HTR-8/SVneo (cell line): Measurements from ENCODE around the gene SCT.

Experiments used
- DNase-seq: peaks from one replicate; pipeline ENCODE4 v3.0.0; 2011; ENCODE audit warnings: low spot score, mixed read lengths; ENCODE audit not compliant: insufficient read length
- FAIRE-seq: peaks from 2 replicates; lab custom pipeline; 2011; peaks lifted over from hg19 to GRCh38; lab: Jason Lieb, UNC

The SCT gene

DNA sequence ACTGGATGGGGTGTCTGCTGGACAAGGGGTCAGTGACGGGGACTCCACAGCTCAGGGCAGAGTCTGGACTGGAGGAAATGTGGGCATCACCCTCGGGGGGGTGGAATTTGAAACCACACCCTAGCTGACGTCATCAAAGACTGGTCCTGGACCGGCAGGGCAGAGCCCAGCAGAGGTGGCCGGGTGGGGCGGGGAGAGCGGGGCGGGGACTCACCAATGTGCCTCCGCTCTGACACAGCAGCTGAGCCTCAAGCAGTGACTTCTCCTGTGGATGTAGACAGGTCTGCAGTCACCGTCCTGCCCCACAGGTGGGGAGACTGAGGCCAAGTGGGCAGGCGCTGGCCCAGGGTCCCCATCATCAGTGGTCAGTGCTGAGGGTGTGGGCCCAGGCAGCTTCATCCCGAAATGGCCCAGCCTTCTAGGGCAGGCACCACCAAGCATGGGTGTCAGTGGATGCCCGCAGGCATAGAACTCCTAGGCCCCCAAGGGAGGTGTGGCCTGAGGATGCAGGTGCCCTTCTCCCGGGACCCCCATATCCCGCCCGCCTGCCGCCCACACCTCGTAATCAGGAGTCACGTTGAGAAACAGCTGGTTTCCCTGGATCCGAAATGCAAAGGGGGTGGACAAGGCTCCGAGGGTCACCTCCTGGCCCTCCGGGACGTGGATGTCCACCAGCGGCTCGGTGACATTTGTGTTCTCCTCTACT lies 2.8 kb downstream of the SCT start:
- DNase-seq (no peak), FAIRE-seq (no peak)

DNA sequence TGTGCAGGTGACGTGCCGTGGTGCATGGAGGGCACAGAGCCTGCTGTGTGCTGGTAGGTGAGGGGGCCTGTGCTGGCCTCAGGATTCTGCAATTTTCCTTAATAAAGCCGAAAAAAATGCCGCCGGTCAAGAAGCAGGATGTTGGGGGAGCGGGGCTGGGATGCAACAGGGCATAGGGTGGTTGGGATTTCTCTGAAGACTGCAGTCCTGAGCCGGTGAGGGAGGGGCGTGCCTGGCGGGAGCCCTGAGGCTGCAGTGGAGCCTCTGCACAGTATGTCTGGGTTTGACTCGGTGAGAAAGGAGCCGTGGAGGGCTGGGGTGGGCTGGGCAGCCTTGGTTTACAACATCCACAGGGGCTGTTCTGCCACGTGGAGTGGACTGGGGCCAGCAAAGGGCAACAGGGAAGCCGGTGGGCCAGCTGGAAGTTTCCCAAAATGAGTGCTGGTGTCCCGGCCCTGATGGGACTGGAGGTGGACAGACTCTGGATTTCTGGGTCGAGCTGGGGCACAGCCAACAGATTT lies 3.6 kb downstream of the SCT start:
- FAIRE-seq (no peak), DNase-seq (no peak)

DNA sequence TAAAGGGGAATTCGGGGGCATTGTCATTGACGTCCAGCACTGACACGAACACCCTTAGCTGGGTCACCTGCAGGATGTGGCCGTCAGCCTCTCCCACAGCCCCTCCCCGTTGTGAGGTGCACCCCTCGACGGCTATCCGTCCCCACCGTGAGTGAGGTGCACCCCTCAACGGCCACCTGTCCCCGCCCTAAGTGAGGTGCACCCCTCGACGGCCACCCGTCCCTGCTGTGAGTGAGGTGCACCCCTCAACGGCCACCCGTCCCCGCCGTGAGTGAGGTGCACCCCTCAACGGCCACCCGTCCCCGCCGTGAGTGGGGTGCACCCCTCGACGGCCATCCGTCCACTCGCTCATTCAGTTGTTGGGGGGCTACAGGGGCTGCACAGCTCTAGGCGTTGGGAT lies 5.1 kb downstream of the SCT start:
- DNase-seq, result no peak
- FAIRE-seq, result no peak

DNA sequence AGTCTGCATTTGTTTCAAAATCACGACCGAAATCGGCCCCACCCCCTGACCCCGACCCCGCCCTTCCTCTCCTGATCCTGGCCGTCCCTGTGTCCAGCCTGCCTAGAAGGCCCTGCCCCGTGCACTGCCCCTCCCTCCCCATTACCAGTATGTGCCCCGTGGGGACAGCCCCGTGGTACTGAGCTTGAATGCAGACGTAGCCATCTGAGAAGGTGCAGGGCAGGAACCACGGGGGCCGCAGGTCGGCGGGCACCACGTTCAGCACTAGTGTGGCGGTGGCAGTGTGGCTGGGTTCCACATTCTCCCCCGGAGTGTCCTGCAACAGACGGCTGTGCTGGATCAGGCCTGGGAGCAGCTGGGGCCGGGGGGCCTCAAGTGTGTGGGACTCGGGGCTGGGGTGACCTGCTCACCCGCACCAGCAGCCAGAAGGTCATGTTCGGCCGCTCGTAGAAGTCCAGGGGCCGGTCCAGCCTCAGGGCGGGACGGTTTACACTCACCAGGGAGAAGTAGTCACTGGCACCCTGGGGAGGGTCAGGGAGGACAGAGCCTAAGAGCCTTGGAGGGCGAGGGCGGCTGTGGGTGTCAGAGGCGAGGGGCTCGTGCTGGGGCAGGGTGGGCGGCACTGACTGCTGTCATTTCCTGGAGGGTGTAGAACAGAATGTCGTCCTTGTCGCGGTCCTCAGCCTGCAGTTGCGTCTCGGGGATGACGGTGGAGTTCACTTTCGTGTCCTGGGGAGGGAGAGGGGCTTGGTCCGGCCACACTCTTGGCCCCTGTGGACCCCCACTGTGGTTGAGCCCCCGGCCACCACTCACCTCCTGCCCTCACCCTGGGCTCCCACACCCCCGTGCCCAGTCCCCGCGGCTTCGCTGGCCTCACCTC lies 5.8 kb downstream of the SCT start:
- no peak for DNase-seq
- no peak for FAIRE-seq

DNA sequence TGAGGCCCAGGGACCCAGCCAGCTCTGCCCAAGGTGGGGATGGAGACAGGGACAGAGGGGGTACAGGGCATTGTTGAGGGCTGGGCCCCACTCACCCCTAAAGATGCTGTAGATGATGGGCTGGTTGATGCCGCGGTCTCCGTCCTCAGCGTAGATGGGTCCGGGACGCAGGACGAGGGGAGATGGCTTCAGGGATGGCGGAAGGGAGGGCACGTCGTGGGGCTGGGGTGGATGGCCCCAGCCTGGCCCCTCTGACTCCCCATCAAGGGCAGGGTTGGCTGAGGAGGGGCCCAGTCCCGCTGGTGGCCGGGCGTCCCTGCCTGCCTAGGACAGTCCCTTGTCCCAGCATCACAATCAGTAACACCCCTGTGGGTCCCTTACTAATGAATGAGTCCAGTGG lies 6.8 kb downstream of the SCT start:
- FAIRE-seq (no peak), DNase-seq (no peak)

DNA sequence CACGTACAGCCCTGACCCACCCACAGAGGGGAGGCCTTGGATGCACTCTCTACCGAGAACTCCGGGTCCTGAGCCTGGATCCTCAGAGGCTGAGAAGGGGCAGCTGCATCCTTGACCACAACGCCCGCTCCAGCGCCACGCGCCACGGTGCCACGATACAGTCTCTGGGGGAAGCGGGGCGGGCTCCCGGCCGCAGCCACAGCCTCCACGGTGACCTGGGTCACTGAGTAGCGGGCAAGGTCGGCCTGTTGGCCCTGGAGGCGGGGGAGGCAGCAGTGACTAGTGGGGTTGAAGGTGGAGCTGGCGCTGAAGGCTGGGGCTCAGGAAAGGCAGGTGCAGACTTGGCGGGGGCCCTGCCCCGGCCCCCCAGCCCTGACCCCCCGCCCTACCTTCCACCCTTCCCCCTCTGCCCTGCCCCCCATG lies 7.3 kb downstream of the SCT start:
- no peak for FAIRE-seq
- no peak for DNase-seq

DNA sequence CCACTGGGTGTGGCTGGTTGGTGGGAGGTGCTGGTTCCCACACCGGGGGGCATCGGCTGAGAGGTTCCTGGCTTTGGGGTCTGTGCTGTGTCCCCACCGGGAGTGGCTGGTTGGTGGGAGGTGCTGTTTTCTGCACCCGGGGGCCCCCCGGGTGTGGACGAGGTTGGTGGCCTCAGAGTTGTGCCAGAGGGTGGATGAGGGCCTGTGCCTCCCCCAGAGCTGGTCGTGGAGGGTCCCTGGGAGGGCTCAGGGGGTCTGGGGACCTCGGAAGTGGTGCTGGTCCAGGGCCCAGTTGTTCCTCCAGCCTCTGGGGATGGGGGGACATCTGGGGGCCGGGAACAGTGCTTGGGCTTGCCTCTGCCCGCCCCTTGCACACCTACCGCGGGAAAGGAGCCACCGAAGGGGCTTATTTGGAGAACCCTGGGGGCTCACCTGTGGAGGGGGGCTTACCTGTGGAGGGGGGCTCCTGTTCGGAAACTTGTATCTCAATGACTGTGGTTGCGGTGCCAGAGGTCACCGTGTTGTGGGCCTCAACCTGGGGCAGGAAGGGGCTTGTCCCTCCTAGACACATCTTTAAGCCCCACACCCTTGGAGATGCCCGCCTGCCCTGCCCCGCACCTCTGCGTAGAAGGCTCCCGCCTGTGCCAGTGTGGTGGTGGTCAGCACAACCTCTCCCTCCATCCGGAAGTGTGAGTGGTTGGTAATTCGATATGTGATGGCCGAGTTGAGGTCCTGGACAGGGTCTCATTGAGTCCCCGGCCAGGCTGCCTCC lies 7.9 kb downstream of the SCT start:
- FAIRE-seq, result no peak
- DNase-seq, result no peak

DNA sequence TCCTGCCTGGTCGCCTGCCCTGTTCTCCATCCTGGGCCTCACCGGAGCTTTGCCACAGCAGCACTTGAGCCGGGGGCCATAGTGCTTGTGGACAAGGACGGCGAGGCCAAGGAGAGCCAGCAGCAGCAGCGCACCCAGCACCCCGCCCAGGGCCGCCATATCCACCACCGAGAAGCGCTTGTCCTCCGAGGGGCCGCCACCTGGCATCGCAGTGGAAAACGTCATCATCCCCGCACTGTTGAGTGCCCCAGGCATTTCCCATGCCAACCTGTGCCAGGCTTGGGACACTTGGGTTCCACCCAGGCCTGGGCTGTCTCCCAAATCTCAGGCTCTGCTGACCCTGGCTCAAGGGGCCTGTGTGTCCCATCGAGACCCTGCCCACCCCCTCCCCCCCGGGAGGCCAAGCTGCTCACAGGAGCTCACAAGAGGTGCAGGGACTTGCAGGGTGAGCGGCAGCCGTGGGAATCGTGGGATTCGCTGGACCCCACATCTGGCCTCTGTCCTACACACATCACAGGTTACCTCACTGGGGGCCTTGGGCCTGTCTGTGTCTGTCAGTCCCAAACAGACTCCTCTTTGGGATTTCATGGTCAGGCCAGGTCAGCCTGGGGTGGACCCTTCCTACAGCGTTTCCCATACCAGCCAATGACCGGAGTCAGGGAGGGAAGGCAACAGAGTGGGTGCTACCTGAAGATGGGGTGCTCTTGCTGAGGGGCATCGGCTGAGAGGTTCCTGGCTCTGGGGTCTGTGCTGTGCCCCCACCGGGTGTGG lies 8.9 kb downstream of the SCT start:
- FAIRE-seq (no peak), DNase-seq (no peak)

DNA sequence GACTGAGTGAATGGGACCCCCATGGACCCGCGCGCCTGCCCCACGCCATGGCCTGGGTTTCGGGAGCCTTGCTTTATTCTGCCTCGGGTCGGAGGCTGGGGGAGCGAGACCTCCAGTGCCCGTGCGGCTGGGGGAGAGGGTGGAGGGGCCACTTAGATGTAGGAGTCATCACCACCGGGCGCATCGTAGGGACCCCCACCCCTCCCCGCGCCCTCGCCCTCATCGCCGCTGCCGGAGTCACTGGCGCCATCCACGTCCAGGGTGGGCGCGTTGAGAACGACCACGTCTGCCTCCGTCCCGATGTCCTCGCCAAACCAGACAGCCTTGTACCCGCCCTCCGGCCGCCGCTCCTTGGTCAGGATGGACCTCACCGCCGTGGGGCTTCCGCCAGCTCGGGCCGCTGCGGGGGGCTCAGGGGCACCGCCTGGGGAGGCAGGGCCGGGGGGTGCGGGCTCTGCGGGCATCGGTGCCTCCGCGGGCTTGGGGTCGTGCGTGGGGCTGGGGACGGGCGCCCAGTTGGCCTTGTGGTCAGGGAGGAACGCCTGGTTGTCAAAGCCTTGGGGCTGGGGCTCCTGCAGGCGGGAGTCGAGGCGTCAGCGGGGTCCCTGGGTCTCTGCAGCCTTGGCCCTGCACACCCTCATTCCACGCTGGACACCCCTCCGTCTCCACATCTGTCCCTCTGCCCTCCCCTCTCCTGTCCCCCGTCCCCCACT lies 9.6 kb downstream of the SCT start:
- DNase-seq, result no peak
- FAIRE-seq, result no peak

DNA sequence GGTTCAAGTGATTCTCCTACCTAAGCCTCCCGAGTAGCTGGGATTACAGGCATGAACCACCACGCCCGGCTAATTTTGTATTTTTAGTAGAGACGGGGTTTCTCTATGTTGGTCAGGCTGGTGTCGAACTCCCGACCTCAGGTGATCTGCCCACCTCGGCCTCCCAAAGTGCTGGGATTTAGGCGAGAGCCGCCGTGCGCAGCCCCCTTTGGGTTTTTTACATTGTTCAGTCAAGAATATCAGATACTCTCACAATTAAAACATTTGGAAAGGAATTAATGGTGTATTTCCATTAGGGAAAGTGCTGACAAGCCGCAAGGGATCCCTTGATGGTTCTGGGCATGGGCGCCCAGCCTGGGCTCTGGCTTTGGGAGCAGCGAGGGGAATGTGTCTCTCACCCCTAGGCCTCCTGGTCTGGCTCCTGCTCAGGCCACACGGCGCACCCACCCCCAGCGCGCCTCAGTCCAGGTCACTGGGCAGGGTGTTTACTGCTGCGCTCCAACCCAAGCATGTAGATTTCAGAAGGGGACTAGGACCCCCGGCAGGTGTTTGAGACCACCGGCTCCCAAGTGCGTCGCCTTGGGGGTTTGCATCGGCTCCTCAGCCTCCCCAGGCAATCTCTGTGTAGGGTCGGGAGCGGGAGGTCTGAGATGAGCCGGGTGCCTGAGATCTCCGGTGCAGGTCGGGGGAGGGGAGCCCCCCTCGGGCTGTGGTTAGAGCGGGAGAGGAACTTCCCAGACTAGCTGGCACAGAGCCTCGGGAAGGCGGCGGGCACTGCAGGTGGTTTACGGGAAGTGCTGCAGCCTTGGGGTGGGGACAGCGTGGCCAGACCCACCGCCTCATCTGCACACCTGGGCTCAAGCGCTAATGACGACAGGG lies 10.4 kb downstream of the SCT start:
- FAIRE-seq, result no peak

DNA sequence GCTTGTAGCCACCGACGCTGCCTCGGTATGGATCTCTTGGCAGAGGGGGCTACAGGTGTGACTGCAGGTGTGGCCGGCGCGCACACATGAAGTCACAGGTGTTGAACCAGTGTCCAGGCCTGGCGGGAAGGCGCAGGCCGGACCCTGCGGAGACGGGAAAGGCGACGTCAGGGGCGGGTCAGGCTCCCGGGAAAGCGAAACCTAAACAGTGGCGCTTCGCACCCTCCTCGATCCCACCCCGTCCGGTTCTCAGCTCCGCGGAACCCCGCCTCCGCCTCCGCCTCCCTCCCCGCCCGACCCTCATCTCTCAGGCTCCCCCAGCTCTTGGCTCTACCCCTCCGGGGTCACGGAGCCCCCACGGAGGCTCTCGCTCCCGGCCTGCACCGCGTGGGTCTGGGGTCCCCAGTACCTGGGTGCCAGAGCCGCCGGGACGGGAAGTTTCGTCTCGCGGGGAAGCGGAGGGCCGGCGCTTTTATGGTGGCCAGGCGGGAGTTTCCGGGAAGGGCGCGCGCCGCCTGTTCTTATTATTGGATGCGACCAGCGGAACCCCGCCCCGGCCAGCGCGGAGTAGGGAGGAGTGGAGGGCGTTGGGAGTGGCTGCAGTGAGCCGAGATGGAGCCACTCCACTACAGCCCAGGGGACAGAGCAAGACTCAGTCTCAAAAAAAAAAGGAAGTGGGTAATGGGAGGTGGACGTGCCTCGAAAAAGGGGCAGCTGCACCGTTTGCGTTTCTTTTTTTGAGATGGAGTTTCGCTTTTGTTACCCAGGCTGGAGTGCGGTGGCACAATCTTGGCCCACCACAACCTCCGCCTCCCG lies 11.3 kb downstream of the SCT start, which contains the start of gene IRF7:
IRF7 (minus strand) TSS at position 447 of the 816 bp plus-strand sequence. CDS start 586 bp downstream, outside the sequence.
- DNase-seq (peak; percentile 94), FAIRE-seq (peak; percentile 90)

More for the DNA sequence above, 10.4 kb downstream of the SCT start:
- no peak for DNase-seq

DNA sequence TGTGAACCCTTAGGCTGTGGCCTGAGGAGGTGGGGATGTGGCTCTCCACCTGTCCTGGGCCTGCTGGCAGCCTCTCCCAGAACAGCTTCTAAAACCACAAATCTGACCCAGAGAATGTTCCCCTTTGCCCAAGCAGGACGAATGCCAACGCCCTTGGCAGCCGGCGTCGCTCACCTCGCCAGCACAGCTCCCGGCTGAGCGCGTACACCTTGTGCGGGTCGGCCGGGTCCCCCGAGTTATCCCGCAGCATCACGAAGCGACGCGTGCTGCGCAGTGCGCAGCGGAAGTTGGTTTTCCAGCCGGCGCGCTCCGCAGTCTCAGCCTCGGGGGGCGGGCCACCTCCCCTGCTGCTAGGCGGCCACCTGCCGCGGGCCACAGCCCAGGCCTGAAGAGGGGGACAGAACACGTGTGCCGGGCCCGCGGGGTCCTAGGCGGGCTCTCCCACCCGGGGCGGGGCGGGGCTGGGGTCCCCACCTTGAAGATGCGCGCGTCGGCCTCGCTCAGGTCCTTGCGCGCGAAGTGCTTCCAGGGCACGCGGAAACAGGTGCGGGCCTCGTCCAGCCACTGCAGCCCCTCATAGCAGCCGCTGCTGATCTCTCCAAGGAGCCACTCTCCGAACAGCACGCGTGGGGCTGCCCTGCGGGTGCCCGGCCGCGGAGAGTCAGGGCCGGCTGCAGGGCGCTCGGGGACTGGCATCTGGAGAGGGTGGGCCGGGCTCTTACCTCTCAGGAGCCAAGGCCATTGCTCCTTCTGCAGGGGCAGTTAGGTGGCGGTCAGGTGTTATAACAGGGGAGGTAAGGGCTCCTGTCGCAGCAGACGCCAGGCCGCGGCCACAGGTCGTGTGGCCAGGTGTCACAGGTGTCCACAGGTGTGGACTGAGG lies 12.1 kb downstream of the SCT start:
- no peak for FAIRE-seq
- no peak for DNase-seq

DNA sequence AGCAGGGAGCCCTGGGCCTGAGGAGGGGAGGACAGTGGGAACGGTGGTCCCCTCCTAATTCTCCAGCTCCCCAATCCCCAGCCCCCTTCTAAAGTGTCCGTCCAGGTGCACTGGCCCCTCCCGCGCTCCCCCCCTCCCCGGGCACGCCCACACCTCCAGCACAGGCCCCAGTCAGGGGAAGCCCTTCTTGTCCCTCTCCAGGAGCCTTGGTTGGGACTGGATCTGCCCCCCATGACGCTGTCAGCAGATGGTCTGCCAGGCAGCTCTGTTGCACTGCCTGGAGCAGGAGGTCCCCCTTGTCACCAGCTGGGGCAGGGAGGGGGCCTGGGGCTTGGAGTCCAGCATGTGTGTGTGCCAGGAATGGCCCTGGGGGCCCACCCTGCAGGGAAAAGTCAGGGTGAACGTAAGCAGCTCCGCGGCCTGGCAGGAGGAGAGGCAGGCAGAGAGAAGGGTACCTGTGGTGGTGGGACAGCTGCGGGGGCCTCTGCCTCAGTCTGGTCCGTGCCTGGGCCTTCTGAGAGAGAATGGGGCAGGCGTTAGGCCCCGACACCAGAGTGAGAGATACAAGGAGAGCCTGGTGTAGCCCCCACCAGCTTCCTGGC lies 12.9 kb downstream of the SCT start:
- DNase-seq (no peak), FAIRE-seq (no peak)

DNA sequence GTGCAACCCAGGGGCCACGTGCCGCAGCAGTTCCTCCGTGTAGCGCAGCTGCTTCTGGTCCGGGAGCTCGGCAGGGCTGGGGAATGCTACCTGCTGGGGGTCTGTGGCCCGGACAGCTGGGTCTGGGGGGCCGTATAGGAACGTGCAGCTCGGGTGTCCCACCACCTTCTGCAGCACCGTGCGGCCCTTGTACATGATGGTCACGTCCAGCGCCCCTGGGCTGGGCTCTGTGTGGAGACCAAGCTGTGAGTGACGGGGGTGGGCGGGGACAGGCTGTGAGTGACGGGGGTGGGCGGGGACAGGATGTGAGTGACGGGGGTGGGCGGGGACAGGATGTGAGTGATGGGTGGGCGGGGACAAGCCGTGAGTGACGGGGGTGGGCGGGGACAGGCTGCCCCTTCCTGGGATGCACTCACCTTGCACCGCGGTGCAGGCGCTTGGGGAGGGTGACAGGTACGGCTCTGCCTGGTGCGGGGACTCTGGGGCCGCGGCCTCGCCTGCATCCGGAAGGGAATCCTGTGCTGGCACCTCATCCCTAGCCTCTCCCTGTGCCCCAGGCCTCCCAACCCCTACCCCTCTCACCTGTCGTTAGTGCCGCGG lies 13.5 kb downstream of the SCT start:
- FAIRE-seq, result no peak
- DNase-seq, result peak; percentile 43

DNA sequence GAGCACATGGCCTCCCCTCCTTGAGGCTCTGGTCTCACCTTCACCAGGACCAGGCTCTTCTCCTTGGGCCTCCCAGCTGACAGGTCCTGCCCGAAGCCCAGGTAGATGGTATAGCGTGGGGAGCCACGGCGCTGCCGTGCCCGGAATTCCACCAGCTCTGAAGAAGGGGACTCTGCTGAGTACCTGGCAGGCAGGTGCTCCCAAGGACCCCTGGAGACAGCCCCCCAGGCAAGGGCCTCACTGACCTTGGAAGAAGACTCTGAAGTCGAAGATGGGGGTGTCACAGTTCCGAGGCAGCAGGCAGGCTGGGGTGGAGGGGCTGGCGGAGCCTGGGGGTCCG lies 14.1 kb downstream of the SCT start:
- FAIRE-seq (no peak), DNase-seq (no peak)
